Keratinocyte (primary cell): ENCODE measurements around the gene TXNDC9. TPM values are rescaled to one million over a fixed set of nuclear protein-coding genes. Genes with fewer than 3 reads are reported as not detected.

Experiments used
- DNase-seq: peaks from one replicate; pipeline ENCODE4 v3.0.0-alpha.2; 2011; ENCODE audit warnings: low read depth, missing footprints, low spot score
- FAIRE-seq: peaks from 2 replicates; lab custom pipeline; 2011; peaks lifted over from hg19 to GRCh38; lab: Jason Lieb, UNC
- H2AFZ ChIP-seq: 2 replicates; pipeline ENCODE4 v1.6.0; 2012; ENCODE audit warnings: low read length, control low read depth, inconsistent platforms; ENCODE audit not compliant: control insufficient read depth
- H3K27ac ChIP-seq: 2 replicates; pipeline ENCODE4 v1.5.1; 2011; ENCODE audit warnings: low read length; ENCODE audit not compliant: control insufficient read depth, insufficient read depth
- H3K27me3 ChIP-seq: 3 replicates; pipeline ENCODE4 v1.6.0; 2011; ENCODE audit warnings: low read length; ENCODE audit not compliant: control insufficient read depth, insufficient read depth; ENCODE audit errors: extremely low read depth
- H3K36me3 ChIP-seq, 2 experiments: 2 replicates in 1 of 2; 3 replicates in 1 of 2; pipeline ENCODE4 v1.5.1; 2011; ENCODE audit warnings: low read length in 2 of 2, mild to moderate bottlenecking in 1 of 2; ENCODE audit not compliant: control insufficient read depth in 2 of 2, insufficient read depth in 2 of 2; ENCODE audit errors: extremely low read depth in 1 of 2
- H3K4me1 ChIP-seq: 3 replicates; pipeline ENCODE4 v1.5.1; 2011; ENCODE audit warnings: low read length; ENCODE audit not compliant: control insufficient read depth, insufficient read depth; ENCODE audit errors: extremely low read depth
- H3K4me2 ChIP-seq: 3 replicates; pipeline ENCODE4 v1.6.0; 2011; ENCODE audit warnings: low read depth, low read length; ENCODE audit not compliant: control insufficient read depth, insufficient read depth; ENCODE audit errors: extremely low read depth
- H3K4me3 ChIP-seq, 3 experiments: fragments of 200-600 bp in 1 of 3; sonication (generic) in 1 of 3; 2 replicates in 2 of 3; 3 replicates in 1 of 3; pipeline ENCODE4 v1.5.1; 2011 to 2016; ENCODE audit warnings: low read length in 3 of 3, mild to moderate bottlenecking in 3 of 3, control low read depth in 2 of 3, inconsistent platforms in 1 of 3, low read depth in 1 of 3, mixed read lengths in 1 of 3, mixed run types in 1 of 3, moderate library complexity in 1 of 3; ENCODE audit not compliant: control insufficient read depth in 2 of 3, insufficient read depth in 2 of 3; ENCODE audit errors: extremely low read depth in 1 of 3
- H3K79me2 ChIP-seq: 2 replicates; pipeline ENCODE4 v1.6.0; 2012; ENCODE audit warnings: low read length; ENCODE audit not compliant: control insufficient read depth, insufficient read depth
- H3K9ac ChIP-seq: 3 replicates; pipeline ENCODE4 v1.6.0; 2011; ENCODE audit warnings: low read length; ENCODE audit not compliant: control insufficient read depth, insufficient read depth; ENCODE audit errors: extremely low read depth
- H3K9me1 ChIP-seq: 3 replicates; pipeline ENCODE4 v1.6.0; 2011; ENCODE audit warnings: low read length; ENCODE audit not compliant: control insufficient read depth, insufficient read depth; ENCODE audit errors: extremely low read depth
- H3K9me3 ChIP-seq: 2 replicates; pipeline ENCODE4 v1.5.1; 2012; ENCODE audit warnings: low read depth, low read length; ENCODE audit not compliant: control insufficient read depth
- H4K20me1 ChIP-seq: 3 replicates; pipeline ENCODE4 v1.6.0; 2011; ENCODE audit warnings: low read length; ENCODE audit not compliant: control insufficient read depth, insufficient read depth; ENCODE audit errors: extremely low read depth
- CTCF ChIP-seq, 3 experiments: IDR thresholded peaks in 1 of 3; conservative IDR thresholded peaks in 1 of 3; optimal IDR thresholded peaks in 1 of 3; 2 replicates in 2 of 3; 3 replicates in 1 of 3; pipeline versions ENCODE3 to v1.5.1; 2011; ENCODE audit warnings: low read length in 3 of 3, mild to moderate bottlenecking in 3 of 3, moderate library complexity in 2 of 3, control low read depth in 1 of 3, inconsistent platforms in 1 of 3; ENCODE audit not compliant: insufficient read depth in 2 of 3; ENCODE audit errors: extremely low read depth in 1 of 3
- EZH2 ChIP-seq: IDR thresholded peaks from one replicate; pipeline ENCODE4 v1.6.1; 2012; ENCODE audit warnings: inconsistent platforms, mild to moderate bottlenecking, low read length, moderate library complexity
- dilution Hi-C: fragments of 300-500 bp; cut with MboI; formaldehyde crosslinking; loops from one replicate; pipeline ENCODE4 v1.7.0; 2020; ENCODE audit warnings: low sequenced_read_pairs; ENCODE audit not compliant: extremely low pct_ligation_motif_present
- polyA plus RNA-seq, 5 experiments: library from polyadenylated mRNA; depleted of rRNA in 3 of 5; stranded (reverse) in 3 of 5; stranded (forward) in 1 of 5; unstranded in 1 of 5; fragments of >200 nt; gene quantifications; 1 replicate in 1 of 5; 2 replicates in 3 of 5; 3 replicates in 1 of 5; pipeline versions ENCODE4 v1.2.1 to v1.2.3, GENCODE V29; 2011 to 2012; ENCODE audit warnings: missing spikeins in 2 of 5, low read depth in 1 of 5, low replicate concordance in 1 of 5

Gene TXNDC9
- polyA plus RNA-seq, 1 donor (not counting 4 experiments of a cell fraction or from before 2014, with no cell fraction given): 73.3 TPM

GRCh38 chr2:99285526-99285925, 50.6 kb downstream of the TXNDC9 start:
- H3K9ac ChIP-seq: no peak overlapping the region
- H3K79me2 ChIP-seq: no peaks in the 10 kb centered on the region
- no peaks in the 10 kb centered on the region for H3K27me3 ChIP-seq
- H3K4me1 ChIP-seq: no peaks in the 10 kb centered on the region
- H3K9me3 ChIP-seq: no peaks in the 10 kb centered on the region
- H3K36me3 ChIP-seq: no peaks in the 10 kb centered on the region
- H3K27ac ChIP-seq: no peak overlapping the region
- dilution Hi-C loops: no loop called here
- H3K9me1 ChIP-seq: no peaks in the 10 kb centered on the region
- FAIRE-seq (no peak), DNase-seq (no peak)
- H3K4me2 ChIP-seq: no peak overlapping the region
- TF ChIP-seq EZH2: no peak
- no peak for TF ChIP-seq CTCF (optimal IDR thresholded peaks at IDR 0.05 in 1 of 3, IDR thresholded peaks at IDR 0.05 in 1 of 3, conservative IDR thresholded peaks at IDR 0.05 in 1 of 3; ENCODE audit: extremely low read depth in 1 of 3, insufficient read depth in 2 of 3, low read length in 3 of 3)
- H2AFZ ChIP-seq: no peak overlapping the region
- H3K4me3 ChIP-seq: no peak overlapping the region
- no peaks in the 10 kb centered on the region for H4K20me1 ChIP-seq

GRCh38 chr2:99279969-99280695, 56.0 kb downstream of the TXNDC9 start:
- Histone ChIP-seq H3K4me2 (no peak overlapping the region), H3K27ac (no peak overlapping the region), H3K9ac (no peak overlapping the region), H4K20me1 (no peaks in the 10 kb centered on the region), H3K4me1 (peaks cover 8% of the 10 kb centered on the region), H3K79me2 (no peaks in the 10 kb centered on the region), H2AFZ (no peak overlapping the region), H3K27me3 (no peaks in the 10 kb centered on the region), H3K9me1 (no peaks in the 10 kb centered on the region), H3K4me3 (no peak overlapping the region), H3K36me3 (no peaks in the 10 kb centered on the region), H3K9me3 (no peaks in the 10 kb centered on the region)
- no peak for FAIRE-seq
- DNase-seq: no peak
- no peak for TF ChIP-seq EZH2
- TF ChIP-seq CTCF (optimal IDR thresholded peaks at IDR 0.05 in 1 of 3, IDR thresholded peaks at IDR 0.05 in 1 of 3, conservative IDR thresholded peaks at IDR 0.05 in 1 of 3; ENCODE audit: extremely low read depth in 1 of 3, insufficient read depth in 2 of 3, low read length in 3 of 3): no peak
- dilution Hi-C loops: no loop called here
